GM12874 (cell line): ENCODE results near the gene SASH1.

Experiments
- CTCF ChIP-seq: IDR thresholded peaks from 2 replicates; pipeline ENCODE4 v1.5.1; 2011; ENCODE audit warnings: low read depth, mild to moderate bottlenecking, control low read depth, low read length, moderate library complexity; ENCODE audit not compliant: insufficient read depth

SASH1 gene

GRCh38 chr6:148422085-148422484 lies 79.4 kb downstream of the SASH1 start:
- no peak for TF ChIP-seq CTCF

DNA sequence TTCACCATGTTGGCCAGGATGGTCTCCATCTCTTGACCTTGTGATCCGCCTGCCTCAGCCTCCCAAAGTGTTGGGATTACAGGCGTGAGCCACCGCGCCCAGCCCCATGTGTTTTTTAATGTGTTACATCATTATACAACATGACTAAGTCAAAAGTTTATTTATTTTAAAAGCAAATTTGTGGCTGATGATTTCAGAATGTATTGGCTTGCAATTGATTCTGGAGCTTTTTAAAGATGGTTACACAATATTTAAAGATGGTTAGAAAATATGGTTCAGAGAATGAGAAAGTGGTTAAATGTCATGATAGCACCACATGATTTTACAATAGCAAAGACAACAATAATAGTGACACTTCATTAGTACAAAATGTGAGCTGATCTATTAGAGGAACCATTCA lies 80.5 kb downstream of the SASH1 start:
- TF ChIP-seq CTCF: no peak

DNA sequence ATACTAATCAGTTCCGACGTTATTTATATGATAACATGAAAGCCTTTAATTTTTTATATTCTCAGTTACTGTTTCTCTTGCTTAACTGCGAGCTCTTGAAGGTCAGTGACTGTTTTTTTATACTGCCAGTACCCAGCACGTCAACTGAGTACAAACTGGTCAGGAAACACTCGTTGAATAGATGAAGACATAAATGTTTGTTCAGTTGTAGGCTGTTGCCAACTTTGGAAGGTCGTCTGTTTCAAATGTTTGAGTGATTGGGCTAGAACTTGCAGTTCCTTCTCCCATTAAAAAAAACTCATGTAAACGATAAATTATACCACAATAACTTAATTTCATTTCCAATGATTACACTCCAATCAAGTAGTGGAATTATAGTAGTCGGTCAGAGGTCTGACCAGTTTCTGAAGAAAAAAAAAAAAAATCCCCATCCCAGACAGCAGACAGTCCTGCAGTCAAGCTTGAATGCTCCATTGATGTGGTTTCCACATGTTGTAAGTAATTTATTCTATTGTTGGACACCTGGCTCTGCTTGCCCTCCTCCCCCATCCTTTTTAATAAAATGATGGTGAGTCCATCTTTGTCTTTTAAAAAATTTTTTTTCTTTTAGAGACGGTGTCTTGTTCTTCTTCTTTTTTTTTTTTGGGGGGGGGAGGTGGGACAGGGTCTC lies 81.1 kb downstream of the SASH1 start:
- no peak for TF ChIP-seq CTCF

GRCh38 chr6:148425443-148425842 lies 82.8 kb downstream of the SASH1 start:
- TF ChIP-seq CTCF: no peak

- no peak for TF ChIP-seq CTCF
Observed at GRCh38 chr6:148426317-148426977, 83.8 kb downstream of the SASH1 start.

DNA sequence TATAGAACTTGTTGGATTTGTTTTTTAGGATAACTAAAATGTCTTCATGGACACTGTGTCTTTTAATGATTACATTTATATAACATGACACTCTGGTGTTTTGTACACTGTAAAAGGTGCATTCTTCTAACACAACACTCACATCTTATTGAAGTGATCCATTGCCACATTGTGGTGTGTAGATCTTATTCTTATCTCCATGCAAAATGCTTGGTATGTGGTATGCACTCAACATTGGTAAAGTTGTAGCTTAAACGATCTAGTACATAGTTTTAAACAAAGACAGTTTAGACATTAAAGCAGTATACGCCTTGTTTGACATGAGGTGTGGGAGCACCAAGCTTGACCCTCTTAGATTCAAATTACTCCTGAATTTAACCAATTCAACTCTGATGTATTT lies 84.7 kb downstream of the SASH1 start:
- no peak for TF ChIP-seq CTCF

- TF ChIP-seq CTCF: no peak
Observed at GRCh38 chr6:148429423-148429822, 86.8 kb downstream of the SASH1 start.
